GM18505 (cell line): ENCODE data around the gene IFI27.
A peak's percentile ranks its signal among the peaks of the same experiment; 100 is the strongest.

ENCODE experiments used
- ATAC-seq: cut with Tn5 transposase; IDR thresholded peaks from one replicate; pipeline ENCODE4 v1.9.1; 2021; ENCODE audit not compliant: unreplicated experiment
- POLR2A ChIP-seq: IDR thresholded peaks from 4 replicates; pipeline ENCODE4 v1.6.1; 2011; ENCODE audit warnings: borderline replicate concordance; ENCODE audit not compliant: insufficient read depth, insufficient read length; ENCODE audit errors: extremely low read depth

IFI27 gene

GRCh38 chr14:94126419-94126677, 15.8 kb downstream of the IFI27 start:
- no peak for TF ChIP-seq POLR2A
- no peak for ATAC-seq

- no peak for TF ChIP-seq POLR2A
- ATAC-seq: no peak
Measured at GRCh38 chr14:94126800-94127199, 16.3 kb downstream of the IFI27 start.

GRCh38 chr14:94127330-94127729, 16.8 kb downstream of the IFI27 start:
- no peak for ATAC-seq
- TF ChIP-seq POLR2A: no peak

- no peak for ATAC-seq
Measured at GRCh38 chr14:94128216-94128839, 17.8 kb downstream of the IFI27 start.

GRCh38 chr14:94129111-94129757, 18.7 kb downstream of the IFI27 start, which contains the start of gene IFI27L2:
TSS of gene IFI27L2 (minus strand) at chr14:94129604. CDS start at chr14:94129564, 40 bp downstream.
- peak; percentile 84 for ATAC-seq
- peak; percentile 83 for TF ChIP-seq POLR2A

More at GRCh38 chr14:94128216-94128839, 17.8 kb downstream of the IFI27 start:
- no peak for TF ChIP-seq POLR2A

- ATAC-seq: peak; percentile 18
- no peak for TF ChIP-seq POLR2A
Measured at GRCh38 chr14:94129758-94130414, 19.4 kb downstream of the IFI27 start.

GRCh38 chr14:94132285-94132887, 21.9 kb downstream of the IFI27 start:
- ATAC-seq: no peak
- no peak for TF ChIP-seq POLR2A

GRCh38 chr14:94135476-94135875, 24.9 kb downstream of the IFI27 start:
- ATAC-seq: no peak
- TF ChIP-seq POLR2A: no peak

GRCh38 chr14:94136575-94137331, 26.2 kb downstream of the IFI27 start:
- TF ChIP-seq POLR2A: no peak
- peak; percentile 80 for ATAC-seq

- ATAC-seq: no peak
- no peak for TF ChIP-seq POLR2A
Measured at GRCh38 chr14:94138251-94138650, 27.7 kb downstream of the IFI27 start.

- no peak for TF ChIP-seq POLR2A
- ATAC-seq: no peak
Measured at GRCh38 chr14:94139006-94139405, 28.5 kb downstream of the IFI27 start.

- no peak for ATAC-seq
- no peak for TF ChIP-seq POLR2A
Measured at GRCh38 chr14:94139421-94139820, 28.9 kb downstream of the IFI27 start.

GRCh38 chr14:94142247-94142646, 31.7 kb downstream of the IFI27 start:
- no peak for TF ChIP-seq POLR2A
- no peak for ATAC-seq
